Endothelial cell of umbilical vein (primary cell): ENCODE data around the gene FLNB. TPM values are rescaled to one million over a fixed set of nuclear protein-coding genes. Genes with fewer than 3 reads are reported as not detected.

Experiments
- BruUV-seq: library from RNA; stranded (reverse); fragments of 400-500 nt; replicated peaks from 2 replicates; lab custom pipeline; 2021; lab: Mats Ljungman, UMichigan
- CTCF ChIA-PET: fragments of 300-600, 350-600 bp; sonication (Branson Sonifier 250); formaldehyde crosslinking; loops from one replicate; lab custom pipeline; 2021; ENCODE audit warnings: antibody characterized with exemption, inconsistent platforms; lab: Charles Lee
- POLR2A ChIA-PET: fragments of 300-600, 350-600 bp; sonication (Branson Sonifier 250); formaldehyde crosslinking; loops from one replicate; lab custom pipeline; 2021; ENCODE audit warnings: antibody characterized with exemption, inconsistent platforms; lab: Charles Lee
- DNase-seq: peaks from one replicate; pipeline ENCODE4 v3.0.0-alpha.2; 2011; ENCODE audit warnings: low read depth, low spot score
- FAIRE-seq: peaks from 2 replicates; lab custom pipeline; 2011; peaks lifted over from hg19 to GRCh38; lab: Jason Lieb, UNC
- H2AFZ ChIP-seq: 2 replicates; pipeline ENCODE4 v1.6.0; 2012; ENCODE audit warnings: low read depth, low read length, control low read depth, inconsistent platforms
- H3K27ac ChIP-seq: 2 replicates; pipeline ENCODE4 v1.5.1; 2011; ENCODE audit warnings: low read depth, mild to moderate bottlenecking, control low read depth, low read length, moderate library complexity; ENCODE audit not compliant: insufficient read depth
- H3K27me3 ChIP-seq, 2 experiments: 2 replicates each; pipeline versions ENCODE4 v1.6.0 to v1.6.1; 2011; ENCODE audit warnings: low read length in 2 of 2, mixed read lengths in 1 of 2; ENCODE audit not compliant: control insufficient read depth in 2 of 2, insufficient read depth in 2 of 2
- H3K36me3 ChIP-seq, 2 experiments: 2 replicates in 1 of 2; 3 replicates in 1 of 2; pipeline ENCODE4 v1.5.1; 2011; ENCODE audit warnings: low read length in 2 of 2, mild to moderate bottlenecking in 1 of 2, moderate library complexity in 1 of 2; ENCODE audit not compliant: control insufficient read depth in 2 of 2, insufficient read depth in 2 of 2; ENCODE audit errors: extremely low read depth in 1 of 2
- H3K4me1 ChIP-seq: 3 replicates; pipeline ENCODE4 v1.5.1; 2011; ENCODE audit warnings: mild to moderate bottlenecking, low read length; ENCODE audit not compliant: control insufficient read depth, insufficient read depth; ENCODE audit errors: extremely low read depth
- H3K4me2 ChIP-seq: 2 replicates; pipeline ENCODE4 v1.6.1; 2011; ENCODE audit warnings: low read length, control low read depth, mixed read lengths; ENCODE audit not compliant: insufficient read depth
- H3K4me3 ChIP-seq, 3 experiments: fragments of 200-600 bp in 1 of 3; sonication (generic), shearing (Covaris generic) in 1 of 3; replicated peaks in 1 of 3; 2 replicates each; pipeline ENCODE4 v1.5.1; 2011 to 2016; ENCODE audit warnings: control low read depth in 3 of 3, low read length in 3 of 3, mild to moderate bottlenecking in 2 of 3, inconsistent platforms in 1 of 3, low read depth in 1 of 3, moderate library complexity in 1 of 3; ENCODE audit not compliant: insufficient read depth in 1 of 3
- H3K79me2 ChIP-seq: 2 replicates; pipeline ENCODE4 v1.6.0; 2012; ENCODE audit warnings: low read length, inconsistent platforms; ENCODE audit not compliant: control insufficient read depth, insufficient read depth
- H3K9ac ChIP-seq: replicated peaks from 2 replicates; pipeline ENCODE3; 2011; ENCODE audit warnings: low read length, control low read depth; ENCODE audit not compliant: insufficient read depth; ENCODE audit errors: extremely low read depth
- H3K9me1 ChIP-seq: replicated peaks from 3 replicates; pipeline ENCODE4 v1.6.0; 2011; ENCODE audit warnings: mild to moderate bottlenecking, low read length; ENCODE audit not compliant: control insufficient read depth, insufficient read depth; ENCODE audit errors: extremely low read depth
- H3K9me3 ChIP-seq: replicated peaks from 2 replicates; pipeline ENCODE4 v1.5.1; 2012; ENCODE audit warnings: low read length, inconsistent platforms; ENCODE audit not compliant: control insufficient read depth, insufficient read depth
- H4K20me1 ChIP-seq: replicated peaks from 2 replicates; pipeline ENCODE3; 2011; ENCODE audit warnings: mild to moderate bottlenecking, low read length; ENCODE audit not compliant: control insufficient read depth, insufficient read depth; ENCODE audit errors: extremely low read depth
- CTCF ChIP-seq, 2 donors: IDR thresholded peaks; 1 replicate in 1 of 2; 2 replicates in 1 of 2; pipeline ENCODE4 v1.5.1; 2011; ENCODE audit warnings: low read length in 2 of 2, mild to moderate bottlenecking in 2 of 2, moderate library complexity in 2 of 2, control low read depth in 1 of 2, inconsistent platforms in 1 of 2, low read depth in 1 of 2; ENCODE audit not compliant: insufficient read depth in 1 of 2; ENCODE audit errors: extremely low read depth in 1 of 2
- EZH2 ChIP-seq: IDR thresholded peaks from 2 replicates; pipeline ENCODE4 v1.6.1; 2012; ENCODE audit warnings: borderline replicate concordance, low read depth, mild to moderate bottlenecking, moderate library complexity, low read length, inconsistent platforms; ENCODE audit not compliant: severe bottlenecking
- FOS ChIP-seq: IDR thresholded peaks from 2 replicates; pipeline ENCODE4 v1.6.1; 2011; ENCODE audit warnings: mild to moderate bottlenecking, low read length, moderate library complexity, borderline replicate concordance; ENCODE audit not compliant: insufficient read depth
- GATA2 ChIP-seq: IDR thresholded peaks from 2 replicates; pipeline ENCODE4 v1.7.0; 2011; ENCODE audit warnings: low read depth, mild to moderate bottlenecking, moderate library complexity, mixed read lengths, low read length; ENCODE audit not compliant: insufficient read length, insufficient read depth
- MYC ChIP-seq: IDR thresholded peaks from one replicate; pipeline ENCODE4 v1.6.1; 2011; ENCODE audit warnings: mild to moderate bottlenecking, low read depth, low read length
- POLR2A ChIP-seq: IDR thresholded peaks from 2 replicates; pipeline ENCODE4 v1.6.1; 2012; ENCODE audit warnings: low read depth, mild to moderate bottlenecking, control low read depth, low read length
- POLR2AphosphoS5 ChIP-seq: IDR thresholded peaks from 2 replicates; pipeline ENCODE4 v1.6.1; 2012; ENCODE audit warnings: low read depth, mild to moderate bottlenecking, control low read depth, low read length, moderate library complexity; ENCODE audit not compliant: insufficient read depth
- dilution Hi-C: fragments of 300-500 bp; cut with MboI; formaldehyde crosslinking; loops from one replicate; pipeline ENCODE4 v1.15.0; 2019; ENCODE audit warnings: low sequenced_read_pairs; ENCODE audit not compliant: extremely low pct_ligation_motif_present
- intact Hi-C: fragments of 100-400 bp; cut with micrococcal nuclease; formaldehyde crosslinking; loops from one replicate; pipeline ENCODE4 v1.10.0; 2022
- polyA plus RNA-seq, 4 experiments: library from polyadenylated mRNA; depleted of rRNA in 3 of 4; stranded (reverse) in 3 of 4; unstranded in 1 of 4; fragments of >200 nt; gene quantifications; 2 replicates each; pipeline versions ENCODE4 v1.2.1 to v1.2.3, GENCODE V29; 2011 to 2012; ENCODE audit warnings: missing spikeins in 1 of 4
- total RNA-seq: library from RNA; stranded (reverse); gene quantifications from 2 replicates; pipeline ENCODE4 v1.2.3, GENCODE V29; 2021

Gene FLNB
- total and polyA plus RNA-seq, 2 donors (not counting 3 experiments of a cell fraction or from before 2014, with no cell fraction given), result 479 to 670 TPM

- Histone ChIP-seq H3K4me2 (no peak overlapping the region), H4K20me1 (no peaks in the 10 kb centered on the region), H3K79me2 (no peaks in the 10 kb centered on the region), H3K9me3 (no peaks in the 10 kb centered on the region), H3K27ac (no peak overlapping the region), H3K4me3 (no peak overlapping the region), H2AFZ (no peak overlapping the region), H3K9ac (no peak overlapping the region), H3K4me1 (peaks cover 17% of the 10 kb centered on the region), H3K9me1 (no peaks in the 10 kb centered on the region), H3K36me3 (no peaks in the 10 kb centered on the region), H3K27me3 (no peaks in the 10 kb centered on the region)
- ChIA-PET POLR2A (interaction anchor here (0.6 kb wide), 1 partner anchor 59 kb away, joined by 3 read pairs; no protein-coding TSS in a partner anchor), CTCF (interaction anchor here (0.7 to 2.6 kb wide), 31 partner anchors 8 to 255 kb away, joined by 3 to 21 read pairs (median 4); partner anchors contain the start of gene FLNB)
- peak; percentile 58 for DNase-seq
- TF ChIP-seq FOS (no peak), MYC (no peak), POLR2A (no peak), EZH2 (no peak), GATA2 (no peak), CTCF (IDR thresholded peaks at IDR 0.05; ENCODE audit: extremely low read depth in 1 of 2, insufficient read depth in 1 of 2, low read depth in 1 of 2, low read length in 2 of 2) (peak; percentile 30 to 65), POLR2AphosphoS5 (no peak)
- dilution Hi-C loops (no loop called here), intact Hi-C loops (loop anchor here (1.0 kb wide), 1 partner anchor 155 kb away; no protein-coding TSS in a partner anchor)
- FAIRE-seq, result peak; percentile 62
- BruUV-seq, result no TSS peak
Observed at GRCh38 chr3:57961828-57962447, 46.3 kb upstream of the FLNB start.
